ENCODE data around the gene AGT.

Gene AGT

GRCh38 chr1:230745071-230745470 lies 31.1 kb upstream of the AGT start:
- Histone ChIP-seq H3K9me3 (ENCODE audit: severe bottlenecking) (no peaks in the 10 kb centered on the region), H3K4me1 (ENCODE audit: insufficient read depth, poor library complexity, severe bottlenecking) (no peaks in the 10 kb centered on the region), H3K36me3 (ENCODE audit: low read depth) (no peaks in the 10 kb centered on the region), H3K27ac (ENCODE audit: poor library complexity, severe bottlenecking) (no peak overlapping the region), H3K4me3 (ENCODE audit: severe bottlenecking) (no peak overlapping the region), H3K27me3 (ENCODE audit: insufficient read depth, poor library complexity, severe bottlenecking) (no peaks in the 10 kb centered on the region)
- DNase-seq (ENCODE audit: low spot score) (no peak), ATAC-seq (ENCODE audit: low read depth) (no peak)
- no peak for TF ChIP-seq CTCF (IDR thresholded peaks at IDR 0.05; ENCODE audit: poor library complexity, severe bottlenecking)

GRCh38 chr1:230744382-230744781 lies 30.5 kb upstream of the AGT start:
- H3K9me3 ChIP-seq (ENCODE audit: severe bottlenecking) = no peaks in the 10 kb centered on the region
- no peaks in the 10 kb centered on the region for H3K4me1 ChIP-seq (ENCODE audit: insufficient read depth, poor library complexity, severe bottlenecking)
- no peaks in the 10 kb centered on the region for H3K36me3 ChIP-seq (ENCODE audit: low read depth)
- ATAC-seq (ENCODE audit: low read depth) = no peak
- no peak for DNase-seq (ENCODE audit: low spot score)
- no peak overlapping the region for H3K27ac ChIP-seq (ENCODE audit: poor library complexity, severe bottlenecking)
- no peak for TF ChIP-seq CTCF (IDR thresholded peaks at IDR 0.05; ENCODE audit: poor library complexity, severe bottlenecking)
- no peaks in the 10 kb centered on the region for H3K27me3 ChIP-seq (ENCODE audit: insufficient read depth, poor library complexity, severe bottlenecking)
- no peak overlapping the region for H3K4me3 ChIP-seq (ENCODE audit: severe bottlenecking)

- no peak for TF ChIP-seq CTCF (IDR thresholded peaks at IDR 0.05; ENCODE audit: poor library complexity, severe bottlenecking)
- Histone ChIP-seq H3K27me3 (ENCODE audit: insufficient read depth, poor library complexity, severe bottlenecking) (no peaks in the 10 kb centered on the region), H3K36me3 (ENCODE audit: low read depth) (no peaks in the 10 kb centered on the region), H3K9me3 (ENCODE audit: severe bottlenecking) (no peaks in the 10 kb centered on the region), H3K4me1 (ENCODE audit: insufficient read depth, poor library complexity, severe bottlenecking) (no peaks in the 10 kb centered on the region), H3K4me3 (ENCODE audit: severe bottlenecking) (no peak overlapping the region), H3K27ac (ENCODE audit: poor library complexity, severe bottlenecking) (no peak overlapping the region)
- ATAC-seq (ENCODE audit: low read depth) (no peak), DNase-seq (ENCODE audit: low spot score) (no peak)
These were observed 30.0 kb upstream of the AGT start for GRCh38 chr1:230743899-230744298.

GRCh38 chr1:230739564-230740290 lies 25.8 kb upstream of the AGT start:
- no peak for DNase-seq (ENCODE audit: low spot score)
- H3K27ac ChIP-seq (ENCODE audit: poor library complexity, severe bottlenecking) = no peak overlapping the region
- no peak overlapping the region for H3K4me3 ChIP-seq (ENCODE audit: severe bottlenecking)
- ATAC-seq (ENCODE audit: low read depth) = no peak
- no peaks in the 10 kb centered on the region for H3K4me1 ChIP-seq (ENCODE audit: insufficient read depth, poor library complexity, severe bottlenecking)
- H3K27me3 ChIP-seq (ENCODE audit: insufficient read depth, poor library complexity, severe bottlenecking) = no peaks in the 10 kb centered on the region
- no peak for TF ChIP-seq CTCF (IDR thresholded peaks at IDR 0.05; ENCODE audit: poor library complexity, severe bottlenecking)
- no peaks in the 10 kb centered on the region for H3K36me3 ChIP-seq (ENCODE audit: low read depth)
- no peaks in the 10 kb centered on the region for H3K9me3 ChIP-seq (ENCODE audit: severe bottlenecking)

GRCh38 chr1:230737622-230738262 lies 23.8 kb upstream of the AGT start:
- Histone ChIP-seq H3K4me1 (ENCODE audit: insufficient read depth, poor library complexity, severe bottlenecking) (no peaks in the 10 kb centered on the region), H3K27me3 (ENCODE audit: insufficient read depth, poor library complexity, severe bottlenecking) (no peaks in the 10 kb centered on the region), H3K27ac (ENCODE audit: poor library complexity, severe bottlenecking) (no peak overlapping the region), H3K9me3 (ENCODE audit: severe bottlenecking) (no peaks in the 10 kb centered on the region), H3K36me3 (ENCODE audit: low read depth) (no peaks in the 10 kb centered on the region), H3K4me3 (ENCODE audit: severe bottlenecking) (no peak overlapping the region)
- ATAC-seq (ENCODE audit: low read depth) (no peak), DNase-seq (ENCODE audit: low spot score) (no peak)
- TF ChIP-seq CTCF (IDR thresholded peaks at IDR 0.05; ENCODE audit: poor library complexity, severe bottlenecking) = no peak
